HG03064 (cell line): Measurements from ENCODE around the gene IAPP.
"Not testable (repeated sequence)": the region's sequence is repeated elsewhere in the genome, so short reads cannot be mapped to it uniquely, and the experiment has no call there.

Source experiments
- ATAC-seq: cut with Tn5 transposase; IDR thresholded peaks from one replicate; pipeline ENCODE4 v1.9.1; 2021; ENCODE audit warnings: low read depth; ENCODE audit not compliant: unreplicated experiment

IAPP gene

GRCh38 chr12:21370845-21371449, 1.8 kb upstream of the IAPP start:
- ATAC-seq = no peak

GRCh38 chr12:21379218-21379617, 6.5 kb downstream of the IAPP start:
- no peak for ATAC-seq

GRCh38 chr12:21381320-21381719, 8.6 kb downstream of the IAPP start:
- not testable (repeated sequence) for ATAC-seq

GRCh38 chr12:21384261-21384660, 11.6 kb downstream of the IAPP start:
- no peak for ATAC-seq

GRCh38 chr12:21387174-21387573, 14.5 kb downstream of the IAPP start:
- ATAC-seq = no peak

- ATAC-seq = no peak
These were observed 19.7 kb downstream of the IAPP start for GRCh38 chr12:21392384-21392783.

- ATAC-seq = not testable (repeated sequence)
These were observed 22.3 kb downstream of the IAPP start for GRCh38 chr12:21394828-21395626.

GRCh38 chr12:21413369-21414277, 40.9 kb downstream of the IAPP start:
- ATAC-seq = no peak

- ATAC-seq = no peak
These were observed 43.9 kb downstream of the IAPP start for GRCh38 chr12:21416511-21417121.

GRCh38 chr12:21418398-21418797, 45.7 kb downstream of the IAPP start:
- not testable (repeated sequence) for ATAC-seq

GRCh38 chr12:21419009-21419699, 46.5 kb downstream of the IAPP start:
- ATAC-seq = not testable (repeated sequence)

- no peak for ATAC-seq
These were observed 55.5 kb downstream of the IAPP start for GRCh38 chr12:21428241-21428640.
